Measurements from ENCODE around the gene TLNRD1.

- TF ChIP-seq CTCF (IDR thresholded peaks at IDR 0.05) (no peak), POLR2AphosphoS5 (IDR thresholded peaks at IDR 0.05) (no peak)
These were observed 17.5 kb downstream of the TLNRD1 start for GRCh38 chr15:81018197-81018596.

All from upper lobe of left lung (tissue), 4 donors.